H7 (cell line): ENCODE results near the gene AKAIN1. TPM values are rescaled to one million over a fixed set of nuclear protein-coding genes. Genes with fewer than 3 reads are reported as not detected.

Source experiments
- DNase-seq: peaks from one replicate; pipeline ENCODE4 v3.0.0; 2012
- H3K27me3 ChIP-seq: 2 replicates; pipeline ENCODE4 v1.6.0; 2011; ENCODE audit warnings: mild to moderate bottlenecking, low read length; ENCODE audit not compliant: control insufficient read depth, insufficient read depth
- H3K36me3 ChIP-seq: replicated peaks from 2 replicates; pipeline ENCODE4 v1.5.1; 2011; ENCODE audit warnings: low read length; ENCODE audit not compliant: control insufficient read depth, insufficient read depth
- H3K4me3 ChIP-seq: 2 replicates; pipeline ENCODE4 v1.5.1; 2011; ENCODE audit warnings: low read depth, mild to moderate bottlenecking, control low read depth, low read length, moderate library complexity; ENCODE audit not compliant: insufficient read depth
- total RNA-seq: library from RNA; depleted of rRNA; stranded (reverse); fragments of >200 nt; shearing (Covaris generic); gene quantifications from 2 replicates; pipeline ENCODE4 v1.2.3, GENCODE V29; 2014

The AKAIN1 gene
- total RNA-seq, 1 experiment from 2014 or later: not detected

DNA sequence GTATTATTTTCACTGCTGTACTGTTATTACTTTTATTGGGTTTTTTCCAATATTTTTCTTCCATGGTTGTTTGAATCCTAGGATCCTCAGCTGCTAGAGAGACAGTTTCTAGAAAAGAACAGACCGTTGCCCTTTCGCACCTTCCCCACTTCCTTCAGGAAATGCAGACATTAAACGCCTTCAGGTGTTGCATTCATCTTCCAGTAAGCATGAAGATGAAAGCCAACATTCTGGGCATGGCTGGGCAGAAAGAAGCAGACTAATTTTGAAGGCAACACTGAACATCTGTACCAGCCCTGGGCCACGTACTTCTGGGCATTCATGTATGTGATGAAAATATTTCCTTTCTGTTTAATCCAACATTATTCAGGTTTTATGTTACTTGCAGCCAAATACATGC, 51.0 kb downstream of the AKAIN1 start:
- no peaks in the 10 kb centered on the region for H3K36me3 ChIP-seq
- no peaks in the 10 kb centered on the region for H3K27me3 ChIP-seq
- DNase-seq: no peak
- no peak overlapping the region for H3K4me3 ChIP-seq

DNA sequence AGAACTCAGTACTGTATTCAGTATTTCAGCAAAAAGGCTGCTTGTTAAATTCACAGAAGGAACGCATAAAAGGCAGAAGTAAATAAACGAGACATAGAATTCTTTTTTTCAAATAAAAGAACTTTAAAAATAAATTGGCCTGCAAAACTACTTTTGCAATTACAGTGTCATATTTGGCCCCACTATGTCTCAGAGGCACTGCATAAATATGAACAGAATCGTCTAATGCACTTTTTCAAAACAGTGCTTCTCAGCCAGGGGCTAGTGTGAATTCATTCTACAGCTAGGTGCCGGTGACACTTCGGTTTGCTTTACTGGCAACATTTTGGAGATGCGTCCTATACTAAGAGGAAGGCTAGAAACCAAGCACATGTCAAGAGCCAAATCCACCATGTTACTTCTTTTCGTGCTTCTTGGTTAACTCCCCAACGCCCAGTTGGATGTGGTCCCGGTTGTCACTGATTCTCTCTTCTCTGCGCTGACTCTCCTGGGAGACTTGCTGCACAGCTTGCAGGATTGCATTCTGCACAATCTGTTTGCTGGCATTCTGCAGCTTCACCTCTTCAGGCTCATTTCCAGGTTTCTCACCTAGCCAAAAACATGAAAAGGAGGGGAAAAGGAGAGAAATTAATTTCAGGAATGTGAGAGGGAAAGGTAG, 51.8 kb downstream of the AKAIN1 start:
- Histone ChIP-seq H3K27me3 (no peaks in the 10 kb centered on the region), H3K4me3 (no peak overlapping the region), H3K36me3 (no peaks in the 10 kb centered on the region)
- DNase-seq: no peak

- H3K4me3 ChIP-seq: no peak overlapping the region
- no peaks in the 10 kb centered on the region for H3K27me3 ChIP-seq
- DNase-seq: no peak
- no peaks in the 10 kb centered on the region for H3K36me3 ChIP-seq
These were observed 52.4 kb downstream of the AKAIN1 start for GRCh38 chr18:5144629-5145028.

DNA sequence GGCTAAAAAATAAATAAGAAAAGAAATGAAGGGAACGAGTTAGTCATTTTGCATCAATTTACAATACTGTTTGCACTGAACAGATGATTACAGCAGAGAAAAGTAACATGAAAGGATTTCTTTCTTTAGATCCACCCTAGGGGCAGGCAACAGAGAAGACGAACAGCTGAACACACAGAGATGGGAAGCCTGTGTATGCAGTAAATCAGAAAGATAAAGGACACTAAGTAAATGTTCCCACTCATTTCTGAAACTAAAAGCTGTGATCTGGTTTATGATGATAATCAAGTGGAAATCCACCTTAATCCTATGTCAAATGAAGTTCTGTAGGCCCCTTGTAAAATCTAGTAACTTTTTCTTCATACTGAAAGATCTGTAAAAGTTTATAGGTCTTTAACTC, 54.2 kb downstream of the AKAIN1 start:
- no peak overlapping the region for H3K4me3 ChIP-seq
- H3K36me3 ChIP-seq: no peaks in the 10 kb centered on the region
- no peak for DNase-seq
- H3K27me3 ChIP-seq: no peaks in the 10 kb centered on the region

- H3K4me3 ChIP-seq: no peak overlapping the region
- no peak for DNase-seq
- no peaks in the 10 kb centered on the region for H3K36me3 ChIP-seq
- H3K27me3 ChIP-seq: no peaks in the 10 kb centered on the region
These were observed 54.9 kb downstream of the AKAIN1 start for GRCh38 chr18:5142131-5142530.

DNA sequence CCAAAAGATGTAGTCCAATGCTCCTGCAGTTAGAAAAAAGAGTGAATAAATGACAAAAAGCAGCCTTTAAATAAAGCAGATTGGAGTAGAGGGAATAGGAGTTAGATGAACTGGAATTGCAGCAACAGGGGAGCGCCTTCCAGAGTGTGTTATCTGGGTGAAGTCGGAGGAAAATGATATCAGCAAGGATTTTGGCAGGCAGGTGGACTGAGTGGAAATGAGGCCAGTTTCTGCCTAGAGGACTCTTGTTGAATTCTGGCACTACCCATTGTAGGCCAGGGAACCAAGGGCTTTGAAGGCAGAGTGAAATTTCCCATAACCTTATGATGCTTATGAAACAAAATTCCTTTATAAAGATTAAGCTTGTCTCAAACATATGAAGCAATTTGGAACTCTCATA, 59.8 kb downstream of the AKAIN1 start:
- Histone ChIP-seq H3K4me3 (no peak overlapping the region), H3K27me3 (no peaks in the 10 kb centered on the region), H3K36me3 (no peaks in the 10 kb centered on the region)
- DNase-seq: no peak

- Histone ChIP-seq H3K27me3 (no peaks in the 10 kb centered on the region), H3K36me3 (no peaks in the 10 kb centered on the region), H3K4me3 (no peak overlapping the region)
- DNase-seq: no peak
These were observed 64.1 kb downstream of the AKAIN1 start for GRCh38 chr18:5132987-5133386.

DNA sequence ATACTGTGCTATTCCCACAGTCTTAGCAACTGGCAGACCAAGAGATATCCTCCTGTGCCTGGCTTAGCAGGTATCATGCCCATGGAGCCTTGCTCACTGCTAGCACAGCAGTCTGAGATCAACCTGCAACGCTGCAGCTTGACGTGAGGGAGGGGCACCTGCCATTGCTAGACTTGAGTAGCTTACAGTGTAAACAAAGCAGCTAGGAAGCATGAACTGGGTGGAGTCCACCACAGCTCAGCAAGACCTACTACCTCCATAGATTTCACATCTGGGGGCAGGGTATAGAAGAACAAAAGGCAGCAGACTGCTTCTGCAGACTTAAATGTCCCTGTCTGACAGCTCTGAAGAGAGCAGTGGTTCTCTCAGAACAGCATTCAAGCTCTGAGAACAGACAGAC, 74.8 kb downstream of the AKAIN1 start:
- Histone ChIP-seq H3K36me3 (no peaks in the 10 kb centered on the region), H3K4me3 (no peak overlapping the region), H3K27me3 (no peaks in the 10 kb centered on the region)
- no peak for DNase-seq

- H3K27me3 ChIP-seq: no peaks in the 10 kb centered on the region
- DNase-seq: no peak
- no peaks in the 10 kb centered on the region for H3K36me3 ChIP-seq
- H3K4me3 ChIP-seq: no peak overlapping the region
These were observed 86.8 kb downstream of the AKAIN1 start for GRCh38 chr18:5110266-5110665.

- Histone ChIP-seq H3K4me3 (no peak overlapping the region), H3K36me3 (no peaks in the 10 kb centered on the region), H3K27me3 (no peaks in the 10 kb centered on the region)
- no peak for DNase-seq
These were observed 89.1 kb downstream of the AKAIN1 start for GRCh38 chr18:5107988-5108387.

GRCh38 chr18:5106730-5107129, 90.3 kb downstream of the AKAIN1 start:
- H3K4me3 ChIP-seq: no peak overlapping the region
- H3K36me3 ChIP-seq: no peaks in the 10 kb centered on the region
- no peak for DNase-seq
- no peaks in the 10 kb centered on the region for H3K27me3 ChIP-seq

DNA sequence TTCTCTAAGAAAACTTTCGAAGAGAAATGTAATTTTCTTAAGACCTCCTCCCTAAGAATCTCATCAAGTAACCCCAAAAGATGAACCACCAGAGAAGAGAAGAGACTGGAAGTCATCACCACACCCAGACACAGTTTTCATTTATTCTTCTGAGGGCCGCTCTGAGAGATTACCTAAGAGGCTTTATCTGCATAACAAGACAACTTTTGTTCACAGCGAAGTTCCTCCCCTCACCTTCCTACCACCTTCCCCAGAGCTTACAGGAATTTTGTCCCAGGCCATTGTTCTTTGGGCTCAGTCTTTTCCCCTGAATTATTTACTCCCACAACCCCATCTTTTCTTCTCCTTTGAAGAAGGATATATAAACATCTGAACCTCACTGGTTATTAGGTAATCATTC, 92.8 kb downstream of the AKAIN1 start:
- DNase-seq: peak; percentile 22
- Histone ChIP-seq H3K36me3 (no peaks in the 10 kb centered on the region), H3K27me3 (no peaks in the 10 kb centered on the region), H3K4me3 (no peak overlapping the region)

GRCh38 chr18:5103693-5104092, 93.4 kb downstream of the AKAIN1 start:
- no peak for DNase-seq
- H3K4me3 ChIP-seq: no peak overlapping the region
- H3K27me3 ChIP-seq: no peaks in the 10 kb centered on the region
- no peaks in the 10 kb centered on the region for H3K36me3 ChIP-seq

- no peak for DNase-seq
- Histone ChIP-seq H3K36me3 (no peaks in the 10 kb centered on the region), H3K27me3 (no peaks in the 10 kb centered on the region), H3K4me3 (no peak overlapping the region)
These were observed 93.8 kb downstream of the AKAIN1 start for GRCh38 chr18:5103286-5103685.

- Histone ChIP-seq H3K36me3 (no peaks in the 10 kb centered on the region), H3K4me3 (no peak overlapping the region), H3K27me3 (no peaks in the 10 kb centered on the region)
- no peak for DNase-seq
These were observed 99.8 kb downstream of the AKAIN1 start for GRCh38 chr18:5097116-5097703.

GRCh38 chr18:5095239-5095638, 101.8 kb downstream of the AKAIN1 start:
- H3K27me3 ChIP-seq: no peaks in the 10 kb centered on the region
- no peaks in the 10 kb centered on the region for H3K36me3 ChIP-seq
- no peak for DNase-seq
- H3K4me3 ChIP-seq: no peak overlapping the region
